BJ (cell line): Measurements from ENCODE around the gene SMURF2. TPM values are rescaled to one million over a fixed set of nuclear protein-coding genes. Genes with fewer than 3 reads are reported as not detected.

Source experiments
- CTCF ChIA-PET: fragments of 350-600 bp; formaldehyde crosslinking; extraction: SDS; loops from one replicate; lab custom pipeline; 2021; ENCODE audit warnings: antibody characterized with exemption, inconsistent platforms; lab: Yijun Ruan, JAX
- POLR2A ChIA-PET: fragments of 300-600 bp; sonication (Branson Sonifier 250); formaldehyde crosslinking; extraction: SDS; loops from one replicate; lab custom pipeline; 2021; ENCODE audit warnings: antibody characterized with exemption; lab: Charles Lee
- DNase-seq: peaks from one replicate; pipeline ENCODE4 v3.0.0-alpha.2; 2011; ENCODE audit warnings: low read depth
- H3K27me3 ChIP-seq: 2 replicates; pipeline ENCODE4 v1.6.0; 2011; ENCODE audit warnings: low read length; ENCODE audit not compliant: control insufficient read depth, insufficient read depth
- H3K36me3 ChIP-seq: 2 replicates; pipeline ENCODE4 v1.5.1; 2011; ENCODE audit warnings: low read length; ENCODE audit not compliant: control insufficient read depth, insufficient read depth
- H3K4me3 ChIP-seq: 2 replicates; pipeline ENCODE4 v1.5.1; 2011; ENCODE audit warnings: low read depth, mild to moderate bottlenecking, control low read depth, low read length
- polyA plus RNA-seq: library from polyadenylated mRNA; depleted of rRNA; stranded (reverse); fragments of >200 nt; gene quantifications from 2 replicates; pipeline ENCODE4 v1.2.3, GENCODE V29; 2011
- TF ChIP-seq, protein P1 (sequence below): IDR thresholded peaks from 2 replicates; pipeline ENCODE4 v1.5.1; 2011; ENCODE audit warnings: low read depth, mild to moderate bottlenecking, control low read depth, inconsistent platforms, low read length, moderate library complexity; ENCODE audit not compliant: insufficient read depth

Gene SMURF2
- polyA plus RNA-seq, 1 experiment, result 18.8 TPM

DNA sequence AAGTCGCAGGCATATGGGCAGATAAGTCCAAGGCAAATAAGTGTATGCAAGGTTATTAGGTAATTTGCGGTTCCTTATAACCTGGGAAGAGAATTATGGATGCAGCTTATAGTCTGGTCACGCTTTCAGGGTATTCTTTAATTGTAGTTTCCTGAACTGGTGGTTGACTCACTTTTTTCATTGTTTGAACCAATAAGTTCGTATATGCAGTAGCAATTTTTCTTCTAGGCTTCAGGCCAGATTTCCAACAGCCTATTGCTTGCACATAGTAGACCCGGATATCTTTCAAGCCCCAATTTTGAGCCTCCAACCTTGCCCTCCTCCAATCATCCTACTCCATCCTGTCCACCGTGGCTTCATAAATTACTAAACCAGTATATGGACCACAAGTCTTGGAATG lies 142.5 kb downstream of the SMURF2 start:
- Histone ChIP-seq H3K4me3 (no peak overlapping the region), H3K27me3 (no peaks in the 10 kb centered on the region), H3K36me3 (peaks cover 13% of the 10 kb centered on the region)
- POLR2A ChIA-PET, result no interaction called here
- DNase-seq, result no peak
- CTCF ChIA-PET, result interaction anchor here (0.6 to 1.6 kb wide), 2 partner anchors 12 to 222 kb away, joined by 3 to 10 read pairs; partner anchors contain the start of gene CEP95
- TF ChIP-seq, protein P1, sequence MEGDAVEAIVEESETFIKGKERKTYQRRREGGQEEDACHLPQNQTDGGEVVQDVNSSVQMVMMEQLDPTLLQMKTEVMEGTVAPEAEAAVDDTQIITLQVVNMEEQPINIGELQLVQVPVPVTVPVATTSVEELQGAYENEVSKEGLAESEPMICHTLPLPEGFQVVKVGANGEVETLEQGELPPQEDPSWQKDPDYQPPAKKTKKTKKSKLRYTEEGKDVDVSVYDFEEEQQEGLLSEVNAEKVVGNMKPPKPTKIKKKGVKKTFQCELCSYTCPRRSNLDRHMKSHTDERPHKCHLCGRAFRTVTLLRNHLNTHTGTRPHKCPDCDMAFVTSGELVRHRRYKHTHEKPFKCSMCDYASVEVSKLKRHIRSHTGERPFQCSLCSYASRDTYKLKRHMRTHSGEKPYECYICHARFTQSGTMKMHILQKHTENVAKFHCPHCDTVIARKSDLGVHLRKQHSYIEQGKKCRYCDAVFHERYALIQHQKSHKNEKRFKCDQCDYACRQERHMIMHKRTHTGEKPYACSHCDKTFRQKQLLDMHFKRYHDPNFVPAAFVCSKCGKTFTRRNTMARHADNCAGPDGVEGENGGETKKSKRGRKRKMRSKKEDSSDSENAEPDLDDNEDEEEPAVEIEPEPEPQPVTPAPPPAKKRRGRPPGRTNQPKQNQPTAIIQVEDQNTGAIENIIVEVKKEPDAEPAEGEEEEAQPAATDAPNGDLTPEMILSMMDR, result no peak

DNA sequence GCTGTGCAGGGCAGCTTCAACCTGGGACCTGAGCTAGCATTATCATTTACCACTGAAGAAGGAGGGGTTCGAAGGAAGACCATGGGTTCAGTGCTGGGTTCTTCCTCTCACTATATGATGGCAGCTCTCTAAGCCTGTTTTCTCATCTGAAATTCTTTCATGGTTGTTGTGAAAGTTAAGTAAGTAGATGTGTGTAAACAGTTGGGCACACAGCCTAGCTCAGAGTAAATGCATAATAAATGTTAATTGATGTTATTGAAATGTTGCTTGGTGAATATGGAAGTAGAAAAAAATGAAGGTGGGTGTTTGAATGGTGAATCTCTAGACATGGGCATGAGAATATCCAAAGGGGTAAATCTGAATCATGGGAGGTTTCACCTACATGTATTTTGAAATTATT lies 146.3 kb downstream of the SMURF2 start:
- CTCF ChIA-PET, result interaction anchor here (1.1 kb wide), 2 partner anchors 8 to 96 kb away, joined by 4 read pairs; no protein-coding TSS in a partner anchor
- peaks cover 11% of the 10 kb centered on the region for H3K36me3 ChIP-seq
- POLR2A ChIA-PET, result no interaction called here

DNA sequence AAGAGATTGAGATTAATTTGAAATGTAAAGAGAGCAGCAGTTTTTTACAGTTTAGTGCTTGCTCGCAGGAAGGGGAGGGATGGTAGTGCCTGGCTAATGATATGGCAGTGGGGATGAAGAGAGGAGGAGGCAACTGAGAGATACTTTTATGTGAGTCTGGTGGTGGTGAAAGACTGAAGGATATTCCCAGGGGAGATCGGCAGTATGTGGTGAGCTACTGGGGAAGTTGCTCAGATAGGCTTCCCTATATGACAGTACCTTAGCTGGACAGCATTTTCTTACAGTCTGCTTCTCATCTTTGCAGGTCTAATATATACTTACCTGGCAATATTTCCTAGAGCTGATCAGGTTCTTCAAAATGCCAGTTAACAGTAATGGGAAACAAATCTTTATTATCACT lies 146.7 kb downstream of the SMURF2 start:
- TF ChIP-seq, protein P1, result no peak
- DNase-seq, result no peak
- Histone ChIP-seq H3K4me3 (no peak overlapping the region), H3K36me3 (peaks cover 12% of the 10 kb centered on the region), H3K27me3 (no peaks in the 10 kb centered on the region)
- ChIA-PET POLR2A (no interaction called here), CTCF (interaction anchor here (1.1 kb wide), 1 partner anchor 96 kb away, joined by 4 read pairs; no protein-coding TSS in a partner anchor)

More for the DNA sequence above, 146.3 kb downstream of the SMURF2 start:
- Histone ChIP-seq H3K27me3 (no peaks in the 10 kb centered on the region), H3K4me3 (no peak overlapping the region)
- TF ChIP-seq, protein P1, result no peak
- no peak for DNase-seq

DNA sequence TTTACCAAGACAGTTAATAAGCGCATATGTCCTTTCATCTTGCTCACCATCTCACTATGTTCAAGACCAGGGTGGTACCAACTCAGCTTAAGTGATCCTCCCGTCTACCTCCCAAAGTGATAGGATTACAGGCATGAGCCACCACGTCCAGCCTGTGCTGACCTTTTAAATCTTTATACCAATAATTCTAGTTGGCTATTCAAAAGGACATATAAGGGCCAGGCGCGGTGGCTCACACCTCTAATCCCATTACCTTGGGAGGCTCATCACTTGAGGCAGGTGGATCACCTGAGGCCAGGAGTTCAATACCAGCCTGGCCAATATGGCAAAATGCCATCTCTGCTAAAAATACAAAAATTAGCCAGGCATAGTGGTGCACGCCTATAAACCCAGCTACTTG lies 152.9 kb downstream of the SMURF2 start:
- TF ChIP-seq, protein P1, result no peak
- Histone ChIP-seq H3K27me3 (no peaks in the 10 kb centered on the region), H3K36me3 (peaks cover 4% of the 10 kb centered on the region), H3K4me3 (no peak overlapping the region)
- DNase-seq, result no peak
- POLR2A ChIA-PET, result no interaction called here
- CTCF ChIA-PET, result interaction anchor here (0.6 kb wide), 1 partner anchor 231 kb away, joined by 3 read pairs; no protein-coding TSS in a partner anchor

DNA sequence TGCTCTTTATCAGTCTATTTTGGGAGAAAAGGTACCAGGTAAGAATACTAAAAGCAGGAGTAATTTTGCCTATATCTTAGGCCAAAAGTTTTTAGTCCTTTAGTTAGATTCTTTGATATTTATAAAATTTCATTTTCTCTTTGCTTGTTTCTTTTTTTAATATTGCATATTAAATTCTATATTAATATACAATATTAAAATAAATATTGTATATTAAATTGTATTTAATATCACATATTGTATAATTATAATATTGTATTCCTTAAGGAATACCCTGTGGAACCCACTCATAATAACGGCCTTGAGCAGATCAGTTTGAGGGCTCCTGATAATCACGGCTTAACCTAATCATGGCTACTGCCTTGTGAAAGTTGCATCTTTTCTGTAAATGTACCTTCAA lies 153.4 kb downstream of the SMURF2 start:
- ChIA-PET POLR2A (no interaction called here), CTCF (no interaction called here)
- Histone ChIP-seq H3K4me3 (peak overlapping the region; percentile 99), H3K27me3 (no peaks in the 10 kb centered on the region), H3K36me3 (peaks cover 6% of the 10 kb centered on the region)
- TF ChIP-seq, protein P1, result no peak
- no peak for DNase-seq
